Astrocyte (in vitro differentiated cells and primary cell): Measurements from ENCODE around the gene SLC44A2. TPM values are rescaled to one million over a fixed set of nuclear protein-coding genes. Genes with fewer than 3 reads are reported as not detected.

Source experiments
- DNase-seq: peaks from one replicate; pipeline ENCODE4 v3.0.0-alpha.2; 2010; ENCODE audit warnings: low read depth
- FAIRE-seq: peaks from 2 replicates; lab custom pipeline; 2011; peaks lifted over from hg19 to GRCh38; lab: Jason Lieb, UNC
- H2AFZ ChIP-seq: 2 replicates; pipeline ENCODE4 v1.6.0; 2012; ENCODE audit warnings: low read depth, low read length, inconsistent platforms
- H3K27ac ChIP-seq: 2 replicates; pipeline ENCODE4 v1.5.1; 2011; ENCODE audit warnings: low read depth, low read length, inconsistent platforms
- H3K27me3 ChIP-seq: 2 replicates; pipeline ENCODE4 v1.6.0; 2011; ENCODE audit warnings: low read length, inconsistent platforms; ENCODE audit not compliant: insufficient read depth
- H3K36me3 ChIP-seq: 2 replicates; pipeline ENCODE4 v1.5.1; 2011; ENCODE audit warnings: low read length, inconsistent platforms; ENCODE audit not compliant: insufficient read depth
- H3K4me1 ChIP-seq: 2 replicates; pipeline ENCODE4 v1.5.1; 2011; ENCODE audit warnings: low read length, inconsistent platforms; ENCODE audit not compliant: insufficient read depth
- H3K4me2 ChIP-seq: 2 replicates; pipeline ENCODE4 v1.6.0; 2012; ENCODE audit warnings: low read length, inconsistent platforms
- H3K4me3 ChIP-seq: 2 replicates; pipeline ENCODE4 v1.5.1; 2011; ENCODE audit warnings: low read depth, mild to moderate bottlenecking, low read length, inconsistent platforms; ENCODE audit not compliant: insufficient read depth
- H3K79me2 ChIP-seq: 2 replicates; pipeline ENCODE4 v1.6.0; 2012; ENCODE audit warnings: mild to moderate bottlenecking, low read length, inconsistent platforms; ENCODE audit not compliant: insufficient read depth
- H3K9ac ChIP-seq: 2 replicates; pipeline ENCODE4 v1.6.0; 2012; ENCODE audit warnings: mild to moderate bottlenecking, low read length, inconsistent platforms
- H3K9me3 ChIP-seq: 2 replicates; pipeline ENCODE4 v1.5.1; 2012; ENCODE audit warnings: low read depth, mild to moderate bottlenecking, low read length, inconsistent platforms; ENCODE audit not compliant: insufficient read depth
- H4K20me1 ChIP-seq: 2 replicates; pipeline ENCODE4 v1.6.0; 2012; ENCODE audit warnings: low read length, inconsistent platforms; ENCODE audit not compliant: insufficient read depth
- H3K27ac Mint-ChIP-seq: one replicate; pipeline ENCODE4 v1.8.0; 2021; ENCODE audit warnings: mild to moderate bottlenecking, mixed read lengths; ENCODE audit not compliant: unreplicated experiment
- H3K27me3 Mint-ChIP-seq: one replicate; pipeline ENCODE4 v1.8.0; 2021; ENCODE audit warnings: low read depth, mixed read lengths; ENCODE audit not compliant: unreplicated experiment
- H3K36me3 Mint-ChIP-seq: one replicate; pipeline ENCODE4 v1.8.0; 2021; ENCODE audit warnings: low read depth, mixed read lengths; ENCODE audit not compliant: unreplicated experiment
- H3K4me1 Mint-ChIP-seq: one replicate; pipeline ENCODE4 v1.8.0; 2021; ENCODE audit warnings: low read depth, mixed read lengths; ENCODE audit not compliant: unreplicated experiment
- H3K4me3 Mint-ChIP-seq: one replicate; pipeline ENCODE4 v1.8.0; 2021; ENCODE audit warnings: mild to moderate bottlenecking, moderate library complexity, mixed read lengths; ENCODE audit not compliant: unreplicated experiment
- H3K9me3 Mint-ChIP-seq: one replicate; pipeline ENCODE4 v1.8.0; 2021; ENCODE audit warnings: mild to moderate bottlenecking, mixed read lengths; ENCODE audit not compliant: unreplicated experiment
- EZH2 ChIP-seq: IDR thresholded peaks from 2 replicates; pipeline ENCODE4 v1.6.1; 2012; ENCODE audit warnings: mild to moderate bottlenecking, low read length, inconsistent platforms; ENCODE audit not compliant: insufficient read depth
- total RNA-seq: library from RNA; stranded (reverse); gene quantifications from 2 replicates; pipeline ENCODE4 v1.2.1, GENCODE V29; 2021
- TF ChIP-seq, protein P1 (sequence below): IDR thresholded peaks from 2 replicates; pipeline ENCODE4 v1.5.1; 2011; ENCODE audit warnings: low read depth, mild to moderate bottlenecking, inconsistent platforms, low read length, moderate library complexity; ENCODE audit not compliant: insufficient read depth

The SLC44A2 gene
- total RNA-seq, 1 donor from 2014 or later = 91.6 TPM

DNA sequence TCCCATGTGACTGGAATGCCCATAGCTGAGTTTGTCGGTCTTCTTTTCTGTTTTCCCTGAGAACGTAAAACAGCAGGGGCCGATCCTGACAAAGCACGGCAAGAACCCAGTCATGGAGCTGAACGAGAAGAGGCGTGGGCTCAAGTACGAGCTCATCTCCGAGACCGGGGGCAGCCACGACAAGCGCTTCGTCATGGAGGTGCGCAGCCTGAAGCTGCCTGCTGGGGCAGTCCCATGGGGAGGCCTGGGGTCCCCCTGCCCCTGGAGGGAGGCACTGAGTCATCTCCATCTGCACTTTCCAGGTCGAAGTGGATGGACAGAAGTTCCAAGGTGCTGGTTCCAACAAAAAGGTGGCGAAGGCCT, 57.7 kb downstream of the SLC44A2 start:
- H3K36me3 ChIP-seq = peaks cover 60% of the 10 kb centered on the region
- peaks cover 98% of the 10 kb centered on the region for H4K20me1 ChIP-seq
- no peak overlapping the region for H2AFZ ChIP-seq
- DNase-seq (no peak), FAIRE-seq (no peak)
- Mint-ChIP-seq H3K27ac (no peak overlapping the region), H3K27me3 (no peaks in the 10 kb centered on the region), H3K36me3 (peaks cover 17% of the 10 kb centered on the region), H3K4me1 (no peaks in the 10 kb centered on the region), H3K9me3 (no peaks in the 10 kb centered on the region), H3K4me3 (no peak overlapping the region)
- H3K4me1 ChIP-seq = peaks cover 12% of the 10 kb centered on the region
- H3K4me3 ChIP-seq = no peak overlapping the region
- TF ChIP-seq EZH2 = no peak
- TF ChIP-seq, protein P1, sequence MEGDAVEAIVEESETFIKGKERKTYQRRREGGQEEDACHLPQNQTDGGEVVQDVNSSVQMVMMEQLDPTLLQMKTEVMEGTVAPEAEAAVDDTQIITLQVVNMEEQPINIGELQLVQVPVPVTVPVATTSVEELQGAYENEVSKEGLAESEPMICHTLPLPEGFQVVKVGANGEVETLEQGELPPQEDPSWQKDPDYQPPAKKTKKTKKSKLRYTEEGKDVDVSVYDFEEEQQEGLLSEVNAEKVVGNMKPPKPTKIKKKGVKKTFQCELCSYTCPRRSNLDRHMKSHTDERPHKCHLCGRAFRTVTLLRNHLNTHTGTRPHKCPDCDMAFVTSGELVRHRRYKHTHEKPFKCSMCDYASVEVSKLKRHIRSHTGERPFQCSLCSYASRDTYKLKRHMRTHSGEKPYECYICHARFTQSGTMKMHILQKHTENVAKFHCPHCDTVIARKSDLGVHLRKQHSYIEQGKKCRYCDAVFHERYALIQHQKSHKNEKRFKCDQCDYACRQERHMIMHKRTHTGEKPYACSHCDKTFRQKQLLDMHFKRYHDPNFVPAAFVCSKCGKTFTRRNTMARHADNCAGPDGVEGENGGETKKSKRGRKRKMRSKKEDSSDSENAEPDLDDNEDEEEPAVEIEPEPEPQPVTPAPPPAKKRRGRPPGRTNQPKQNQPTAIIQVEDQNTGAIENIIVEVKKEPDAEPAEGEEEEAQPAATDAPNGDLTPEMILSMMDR = no peak
- H3K27me3 ChIP-seq = no peaks in the 10 kb centered on the region
- no peak overlapping the region for H3K27ac ChIP-seq
- H3K4me2 ChIP-seq = no peak overlapping the region
- no peaks in the 10 kb centered on the region for H3K9me3 ChIP-seq
- peaks cover 78% of the 10 kb centered on the region for H3K79me2 ChIP-seq
- no peak overlapping the region for H3K9ac ChIP-seq

DNA sequence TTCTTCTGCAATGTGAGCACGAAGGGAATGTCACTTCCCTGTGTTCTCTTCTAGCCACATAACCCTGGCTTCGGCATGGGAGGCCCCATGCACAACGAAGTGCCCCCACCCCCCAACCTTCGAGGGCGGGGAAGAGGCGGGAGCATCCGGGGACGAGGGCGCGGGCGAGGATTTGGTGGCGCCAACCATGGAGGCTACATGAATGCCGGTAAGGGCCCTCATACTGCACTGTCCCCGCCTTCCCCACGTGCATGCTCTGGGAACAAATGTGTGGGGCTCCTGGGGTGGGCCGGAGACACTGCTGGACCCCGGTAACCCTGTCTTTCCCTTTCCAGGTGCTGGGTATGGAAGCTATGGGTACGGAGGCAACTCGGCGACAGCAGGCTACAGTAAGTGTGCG, 58.2 kb downstream of the SLC44A2 start:
- DNase-seq (no peak), FAIRE-seq (no peak)
- no peaks in the 10 kb centered on the region for H3K9me3 Mint-ChIP-seq
- no peak overlapping the region for H3K4me3 Mint-ChIP-seq
- H3K27ac Mint-ChIP-seq = no peak overlapping the region
- no peaks in the 10 kb centered on the region for H3K27me3 Mint-ChIP-seq
- H3K79me2 ChIP-seq = peaks cover 78% of the 10 kb centered on the region
- H3K27ac ChIP-seq = no peak overlapping the region
- H3K9ac ChIP-seq = no peak overlapping the region
- H3K27me3 ChIP-seq = no peaks in the 10 kb centered on the region
- H3K36me3 ChIP-seq = peaks cover 55% of the 10 kb centered on the region
- H3K4me1 ChIP-seq = peaks cover 12% of the 10 kb centered on the region
- H3K4me3 ChIP-seq = no peak overlapping the region
- no peak for TF ChIP-seq EZH2
- TF ChIP-seq, protein P1 = no peak
- no peak overlapping the region for H2AFZ ChIP-seq
- no peaks in the 10 kb centered on the region for H3K4me1 Mint-ChIP-seq
- H3K9me3 ChIP-seq = no peaks in the 10 kb centered on the region
- no peak overlapping the region for H3K4me2 ChIP-seq
- H4K20me1 ChIP-seq = peaks cover 98% of the 10 kb centered on the region
- peaks cover 16% of the 10 kb centered on the region for H3K36me3 Mint-ChIP-seq

DNA sequence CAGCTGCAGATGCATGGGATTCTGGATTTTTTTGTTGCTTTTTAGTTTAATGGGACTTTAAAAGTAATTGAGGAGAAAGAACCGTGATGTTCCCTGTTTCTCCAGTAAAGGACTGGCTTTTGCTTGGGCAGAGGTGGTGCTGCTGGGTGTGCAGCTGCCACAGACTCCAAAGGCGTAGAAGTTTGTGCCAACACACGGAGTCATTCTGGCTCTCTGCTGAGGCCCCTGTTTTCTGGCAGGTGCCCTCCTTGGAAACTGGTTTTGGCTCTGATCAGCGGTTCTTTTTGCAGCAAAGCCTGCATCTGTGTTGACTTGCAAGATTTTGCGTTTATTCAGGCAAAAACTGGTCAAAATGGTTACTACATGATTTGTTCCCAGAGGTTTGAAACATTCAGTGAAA, 59.9 kb downstream of the SLC44A2 start:
- TF ChIP-seq, protein P1 = no peak
- TF ChIP-seq EZH2 = no peak
- no peak overlapping the region for H3K27ac Mint-ChIP-seq
- H3K4me3 Mint-ChIP-seq = no peak overlapping the region
- Histone ChIP-seq H3K9me3 (no peaks in the 10 kb centered on the region), H4K20me1 (peaks cover 98% of the 10 kb centered on the region), H3K27me3 (no peaks in the 10 kb centered on the region), H3K4me1 (peaks cover 12% of the 10 kb centered on the region), H3K36me3 (peaks cover 52% of the 10 kb centered on the region), H2AFZ (no peak overlapping the region), H3K4me3 (no peak overlapping the region), H3K27ac (no peak overlapping the region), H3K9ac (no peak overlapping the region), H3K4me2 (no peak overlapping the region), H3K79me2 (peaks cover 74% of the 10 kb centered on the region)
- peaks cover 11% of the 10 kb centered on the region for H3K36me3 Mint-ChIP-seq
- DNase-seq = no peak
- no peaks in the 10 kb centered on the region for H3K4me1 Mint-ChIP-seq
- no peak for FAIRE-seq
- no peaks in the 10 kb centered on the region for H3K9me3 Mint-ChIP-seq
- H3K27me3 Mint-ChIP-seq = no peaks in the 10 kb centered on the region
